Measurements from ENCODE around the gene ISCA2.

The ISCA2 gene

DNA sequence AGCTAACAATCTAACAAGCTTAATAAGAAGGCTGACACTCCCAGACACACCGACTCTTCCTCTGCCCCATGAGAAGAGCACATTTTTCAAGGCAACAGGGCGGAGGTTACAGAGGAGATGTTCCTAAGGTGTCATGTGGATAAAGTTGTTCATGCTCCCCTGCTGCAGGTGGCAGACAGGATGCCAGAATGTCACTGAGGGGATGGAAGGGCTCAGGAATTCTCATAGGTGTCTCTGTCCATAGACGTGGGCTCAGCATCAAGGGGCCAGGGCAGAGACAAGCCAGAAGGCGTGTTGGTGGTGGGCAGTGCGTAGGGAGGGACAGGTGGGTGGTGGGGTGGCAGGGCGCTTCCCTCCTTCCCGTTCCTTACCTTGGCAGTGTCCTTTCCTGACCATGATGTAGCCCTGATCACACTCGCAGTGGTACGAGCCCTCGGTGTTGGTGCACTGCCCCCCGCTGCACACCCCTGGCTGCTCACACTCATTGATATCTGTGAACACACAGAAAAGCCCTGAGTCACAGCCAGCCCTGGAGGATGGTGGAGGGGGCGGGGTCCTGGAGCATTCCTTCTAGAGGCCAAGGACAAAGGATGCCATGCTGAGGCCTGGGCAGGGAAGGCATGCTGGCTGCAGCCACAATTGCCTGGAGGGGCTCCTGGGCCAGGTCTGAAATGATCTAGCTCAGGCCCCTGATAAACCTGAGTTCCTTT lies 23.0 kb downstream of the ISCA2 start:
- H2BK12ac ChIP-seq (ENCODE audit: low read length) = no peak overlapping the region
- H3K4ac ChIP-seq (ENCODE audit: low read depth, low read length) = no peak overlapping the region
- H3K79me2 ChIP-seq (ENCODE audit: control insufficient read depth, insufficient read depth, low read length, poor library complexity) = no peaks in the 10 kb centered on the region
- H2AFZ ChIP-seq (ENCODE audit: insufficient read depth, low read length, poor library complexity) = no peak overlapping the region
- H3K79me1 ChIP-seq (ENCODE audit: low read length) = no peaks in the 10 kb centered on the region
- WGBS (ENCODE audit: extremely low coverage, insufficient coverage, insufficient read length) = no CpG with 5 or more reads among the region's 12 CpGs
- H4K12ac ChIP-seq (ENCODE audit: low read depth, low read length) = no peak overlapping the region
- H3K18ac ChIP-seq (ENCODE audit: low read length) = no peak overlapping the region
- no peak overlapping the region for H3K23ac ChIP-seq (ENCODE audit: low read length)
- H4K91ac ChIP-seq (ENCODE audit: low read depth, low read length) = no peak overlapping the region
- H3K36me3 ChIP-seq (ENCODE audit: control insufficient read depth in 1 of 2, insufficient read depth in 2 of 2, low read length in 2 of 2) = no peaks in the 10 kb centered on the region
- no peak overlapping the region for H3K4me3 ChIP-seq (ENCODE audit: low read depth, low read length)
- H3K27ac ChIP-seq (ENCODE audit: low read depth, low read length) = no peak overlapping the region
- no peak overlapping the region for H2AK5ac ChIP-seq (ENCODE audit: low read length)
- DNase-seq = no peak
- H2BK120ac ChIP-seq (ENCODE audit: insufficient read depth, low read length, poor library complexity) = no peak overlapping the region
- H2BK5ac ChIP-seq (ENCODE audit: low read depth, low read length, poor library complexity) = no peak overlapping the region
- H3K4me1 ChIP-seq (ENCODE audit: control insufficient read depth in 1 of 2, insufficient read depth in 2 of 2, low read length in 2 of 2) = peaks cover 0 to 3% of the 10 kb centered on the region in 2 experiments
- no peaks in the 10 kb centered on the region for H3K27me3 ChIP-seq (ENCODE audit: insufficient read depth, low read length)
- no peak overlapping the region for H4K8ac ChIP-seq (ENCODE audit: low read depth, low read length)
- H3K9ac ChIP-seq (ENCODE audit: low read length) = no peak overlapping the region
- H3K4me2 ChIP-seq (ENCODE audit: low read length) = no peak overlapping the region
- H3K14ac ChIP-seq (ENCODE audit: low read length) = no peak overlapping the region
- no peaks in the 10 kb centered on the region for H3K9me3 ChIP-seq (ENCODE audit: insufficient read depth, low read depth, low read length)

- no peak overlapping the region for H3K14ac ChIP-seq (ENCODE audit: low read length)
- H3K36me3 ChIP-seq (ENCODE audit: control insufficient read depth in 1 of 2, insufficient read depth in 2 of 2, low read length in 2 of 2) = no peaks in the 10 kb centered on the region
- no peak overlapping the region for H2AK5ac ChIP-seq (ENCODE audit: low read length)
- peaks cover 0 to 3% of the 10 kb centered on the region in 2 experiments for H3K4me1 ChIP-seq (ENCODE audit: control insufficient read depth in 1 of 2, insufficient read depth in 2 of 2, low read length in 2 of 2)
- H3K79me2 ChIP-seq (ENCODE audit: control insufficient read depth, insufficient read depth, low read length, poor library complexity) = no peaks in the 10 kb centered on the region
- H4K8ac ChIP-seq (ENCODE audit: low read depth, low read length) = no peak overlapping the region
- no peak for DNase-seq
- no peak overlapping the region for H2BK120ac ChIP-seq (ENCODE audit: insufficient read depth, low read length, poor library complexity)
- no CpG with 5 or more reads among the region's 4 CpGs for WGBS (ENCODE audit: extremely low coverage, insufficient coverage, insufficient read length)
- H3K27ac ChIP-seq (ENCODE audit: low read depth, low read length) = no peak overlapping the region
- no peaks in the 10 kb centered on the region for H3K79me1 ChIP-seq (ENCODE audit: low read length)
- no peaks in the 10 kb centered on the region for H3K27me3 ChIP-seq (ENCODE audit: insufficient read depth, low read length)
- no peak overlapping the region for H3K4ac ChIP-seq (ENCODE audit: low read depth, low read length)
- H2BK5ac ChIP-seq (ENCODE audit: low read depth, low read length, poor library complexity) = no peak overlapping the region
- H4K12ac ChIP-seq (ENCODE audit: low read depth, low read length) = no peak overlapping the region
- no peak overlapping the region for H2BK12ac ChIP-seq (ENCODE audit: low read length)
- H3K23ac ChIP-seq (ENCODE audit: low read length) = no peak overlapping the region
- no peaks in the 10 kb centered on the region for H3K9me3 ChIP-seq (ENCODE audit: insufficient read depth, low read depth, low read length)
- H2AFZ ChIP-seq (ENCODE audit: insufficient read depth, low read length, poor library complexity) = no peak overlapping the region
- no peak overlapping the region for H3K4me2 ChIP-seq (ENCODE audit: low read length)
- no peak overlapping the region for H3K9ac ChIP-seq (ENCODE audit: low read length)
- no peak overlapping the region for H3K18ac ChIP-seq (ENCODE audit: low read length)
- no peak overlapping the region for H3K4me3 ChIP-seq (ENCODE audit: low read depth, low read length)
- H4K91ac ChIP-seq (ENCODE audit: low read depth, low read length) = no peak overlapping the region
Measured at GRCh38 chr14:74517731-74518130, 24.2 kb downstream of the ISCA2 start.

- no peaks in the 10 kb centered on the region for H3K27me3 ChIP-seq (ENCODE audit: insufficient read depth, low read length)
- H2BK12ac ChIP-seq (ENCODE audit: low read length) = no peak overlapping the region
- H3K79me1 ChIP-seq (ENCODE audit: low read length) = no peaks in the 10 kb centered on the region
- H3K27ac ChIP-seq (ENCODE audit: low read depth, low read length) = no peak overlapping the region
- no peak overlapping the region for H4K12ac ChIP-seq (ENCODE audit: low read depth, low read length)
- no peak overlapping the region for H3K4me3 ChIP-seq (ENCODE audit: low read depth, low read length)
- no peak overlapping the region for H2AK5ac ChIP-seq (ENCODE audit: low read length)
- no peak overlapping the region for H2AFZ ChIP-seq (ENCODE audit: insufficient read depth, low read length, poor library complexity)
- no peak overlapping the region for H3K4ac ChIP-seq (ENCODE audit: low read depth, low read length)
- no peak overlapping the region for H3K9ac ChIP-seq (ENCODE audit: low read length)
- no peak for DNase-seq
- no peak overlapping the region for H4K8ac ChIP-seq (ENCODE audit: low read depth, low read length)
- no peak overlapping the region for H3K14ac ChIP-seq (ENCODE audit: low read length)
- H2BK120ac ChIP-seq (ENCODE audit: insufficient read depth, low read length, poor library complexity) = no peak overlapping the region
- H3K79me2 ChIP-seq (ENCODE audit: control insufficient read depth, insufficient read depth, low read length, poor library complexity) = no peaks in the 10 kb centered on the region
- H3K23ac ChIP-seq (ENCODE audit: low read length) = no peak overlapping the region
- H3K18ac ChIP-seq (ENCODE audit: low read length) = no peak overlapping the region
- H3K4me2 ChIP-seq (ENCODE audit: low read length) = no peak overlapping the region
- no peaks in the 10 kb centered on the region for H3K9me3 ChIP-seq (ENCODE audit: insufficient read depth, low read depth, low read length)
- no peaks in the 10 kb centered on the region for H3K36me3 ChIP-seq (ENCODE audit: control insufficient read depth in 1 of 2, insufficient read depth in 2 of 2, low read length in 2 of 2)
- no peak overlapping the region for H4K91ac ChIP-seq (ENCODE audit: low read depth, low read length)
- no peak overlapping the region for H2BK5ac ChIP-seq (ENCODE audit: low read depth, low read length, poor library complexity)
- H3K4me1 ChIP-seq (ENCODE audit: control insufficient read depth in 1 of 2, insufficient read depth in 2 of 2, low read length in 2 of 2) = peaks cover 0 to 3% of the 10 kb centered on the region in 2 experiments
- WGBS (ENCODE audit: extremely low coverage, insufficient coverage, insufficient read length) = no CpG with 5 or more reads among the region's 6 CpGs
Measured at GRCh38 chr14:74518221-74518620, 24.7 kb downstream of the ISCA2 start.

DNA sequence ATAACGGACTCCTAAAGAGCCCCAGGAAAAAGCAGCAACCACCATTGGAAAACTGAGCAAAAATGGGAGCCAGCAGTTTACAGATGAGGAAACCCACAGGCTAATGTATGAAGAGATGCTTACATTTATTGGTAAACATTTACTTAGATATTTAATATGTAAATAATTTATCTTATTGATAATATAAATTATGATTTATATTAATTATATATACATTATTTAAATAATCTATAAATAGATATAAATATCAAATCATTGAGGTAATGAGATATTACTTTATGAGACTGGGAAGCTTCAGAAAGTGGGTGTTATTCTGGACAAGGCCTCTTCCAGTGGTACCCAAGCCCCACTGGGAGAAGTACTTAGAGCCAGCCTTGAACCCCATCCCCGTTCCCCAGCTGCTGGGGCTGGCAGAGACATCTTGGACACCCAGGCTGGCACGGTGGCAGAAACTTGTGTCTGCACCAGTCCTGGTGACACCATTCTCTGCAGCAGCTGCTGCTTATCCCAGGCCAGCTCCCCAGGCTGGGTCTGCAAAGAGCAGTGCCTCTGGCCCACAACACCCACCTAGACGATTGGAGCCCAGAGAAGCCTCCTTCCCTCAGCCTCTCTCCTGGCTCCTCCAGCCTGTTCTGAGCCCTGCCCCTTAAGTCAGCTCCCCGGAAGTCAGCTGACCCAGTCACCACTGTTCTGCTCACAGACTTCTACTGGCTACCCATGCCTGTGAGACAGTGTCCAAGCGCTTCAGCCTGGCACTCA lies 25.9 kb downstream of the ISCA2 start:
- H3K14ac ChIP-seq (ENCODE audit: low read length) = no peak overlapping the region
- H4K8ac ChIP-seq (ENCODE audit: low read depth, low read length) = no peak overlapping the region
- H3K23ac ChIP-seq (ENCODE audit: low read length) = no peak overlapping the region
- peaks cover 0 to 3% of the 10 kb centered on the region in 2 experiments for H3K4me1 ChIP-seq (ENCODE audit: control insufficient read depth in 1 of 2, insufficient read depth in 2 of 2, low read length in 2 of 2)
- no peak overlapping the region for H2BK5ac ChIP-seq (ENCODE audit: low read depth, low read length, poor library complexity)
- H3K27me3 ChIP-seq (ENCODE audit: insufficient read depth, low read length) = no peaks in the 10 kb centered on the region
- no peak overlapping the region for H3K27ac ChIP-seq (ENCODE audit: low read depth, low read length)
- H2AFZ ChIP-seq (ENCODE audit: insufficient read depth, low read length, poor library complexity) = no peak overlapping the region
- H3K18ac ChIP-seq (ENCODE audit: low read length) = no peak overlapping the region
- H3K79me2 ChIP-seq (ENCODE audit: control insufficient read depth, insufficient read depth, low read length, poor library complexity) = no peaks in the 10 kb centered on the region
- H3K4me2 ChIP-seq (ENCODE audit: low read length) = no peak overlapping the region
- H4K91ac ChIP-seq (ENCODE audit: low read depth, low read length) = no peak overlapping the region
- no peak overlapping the region for H2BK120ac ChIP-seq (ENCODE audit: insufficient read depth, low read length, poor library complexity)
- no peak overlapping the region for H3K4ac ChIP-seq (ENCODE audit: low read depth, low read length)
- H3K9me3 ChIP-seq (ENCODE audit: insufficient read depth, low read depth, low read length) = no peaks in the 10 kb centered on the region
- H3K36me3 ChIP-seq (ENCODE audit: control insufficient read depth in 1 of 2, insufficient read depth in 2 of 2, low read length in 2 of 2) = no peaks in the 10 kb centered on the region
- no peak overlapping the region for H4K12ac ChIP-seq (ENCODE audit: low read depth, low read length)
- no peak overlapping the region for H3K4me3 ChIP-seq (ENCODE audit: low read depth, low read length)
- H2AK5ac ChIP-seq (ENCODE audit: low read length) = no peak overlapping the region
- no peak for DNase-seq
- no CpG with 5 or more reads among the region's 6 CpGs for whole genome bisulfite sequencing (ENCODE audit: extremely low coverage, insufficient coverage, insufficient read length)
- H3K79me1 ChIP-seq (ENCODE audit: low read length) = no peaks in the 10 kb centered on the region
- no peak overlapping the region for H3K9ac ChIP-seq (ENCODE audit: low read length)
- no peak overlapping the region for H2BK12ac ChIP-seq (ENCODE audit: low read length)
